GM21447 (cell line): ENCODE results near the gene HSD17B8.

Experiments
- ATAC-seq: cut with Tn5 transposase; IDR thresholded peaks from one replicate; pipeline ENCODE4 v1.9.1; 2021; ENCODE audit not compliant: unreplicated experiment

Gene HSD17B8

DNA sequence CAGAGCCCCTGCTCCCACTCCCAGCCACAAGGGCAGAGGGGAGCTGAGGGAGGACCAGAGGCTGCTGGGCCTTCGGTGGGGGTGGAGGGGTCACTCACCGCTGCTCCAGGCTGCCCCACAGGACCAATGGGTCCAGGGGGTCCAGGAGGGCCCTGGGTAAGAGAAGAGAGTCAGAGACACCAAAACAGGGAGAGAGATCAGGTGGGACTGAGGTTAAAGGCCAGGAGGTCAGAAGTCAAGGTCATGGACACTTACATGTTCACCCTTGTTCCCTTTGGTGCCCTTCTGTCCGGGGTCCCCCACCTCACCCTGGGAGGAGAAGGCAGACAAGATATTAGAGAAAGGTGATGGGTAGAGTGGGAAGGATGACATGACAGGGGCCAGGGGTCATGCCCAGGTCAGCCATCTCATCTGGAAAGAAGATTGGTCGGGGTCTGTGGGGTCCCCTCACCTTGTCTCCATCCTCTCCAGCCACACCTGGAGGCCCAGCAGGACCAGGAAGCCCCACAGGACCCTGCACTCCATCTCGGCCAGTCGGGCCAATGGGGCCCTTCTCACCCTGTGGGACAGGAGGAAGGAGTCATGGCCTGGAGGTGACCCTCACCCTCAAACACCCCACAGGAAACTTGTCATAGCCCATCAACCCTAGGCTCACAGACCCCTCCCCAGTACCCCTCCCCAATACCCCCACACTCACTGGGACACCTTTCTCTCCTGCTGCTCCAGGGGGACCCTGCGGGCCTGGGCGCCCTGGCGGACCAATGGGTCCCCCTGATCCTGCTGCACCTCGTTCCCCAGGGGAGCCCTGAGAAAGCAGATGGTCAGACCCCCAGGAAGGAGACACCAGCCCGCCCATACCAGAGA is 33.2 kb upstream of the HSD17B8 start:
- no peak for ATAC-seq

DNA sequence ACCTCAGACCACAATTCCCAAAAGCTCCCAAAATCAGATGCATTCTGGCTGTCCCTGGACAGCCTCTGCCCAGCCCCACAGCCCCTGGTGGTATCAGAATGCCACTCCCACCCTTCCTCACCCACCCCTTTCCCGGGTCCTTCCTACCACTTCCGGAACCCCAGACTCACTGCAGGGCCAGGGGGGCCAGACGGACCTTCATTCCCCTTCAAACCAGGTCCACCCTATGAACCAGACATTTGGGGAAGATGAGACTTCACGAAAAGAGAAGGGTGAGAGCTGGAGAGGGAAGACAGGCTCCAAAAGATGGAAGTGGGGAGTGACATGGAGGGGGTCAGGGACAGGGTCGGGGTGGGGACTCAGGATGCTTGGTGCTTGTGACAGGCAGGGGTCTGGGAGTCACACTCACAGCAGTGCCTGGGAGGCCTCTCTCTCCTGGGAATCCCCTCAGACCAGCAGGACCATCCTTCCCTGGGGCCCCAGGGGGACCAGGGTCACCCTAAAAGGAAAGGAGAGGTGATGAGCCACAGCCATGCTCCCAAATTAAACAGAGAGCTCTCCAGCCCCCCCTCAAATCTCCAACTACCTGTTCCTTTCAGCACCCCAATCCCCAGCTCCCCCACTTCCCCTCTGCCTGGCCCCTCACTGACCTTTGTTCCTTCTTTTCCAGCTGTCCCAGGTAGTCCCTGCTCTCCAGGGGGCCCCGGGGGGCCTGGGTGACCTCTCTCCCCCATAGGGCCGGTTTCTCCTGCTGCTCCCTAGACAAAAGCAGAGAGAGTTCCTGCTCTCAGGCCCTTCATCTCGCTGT is 32.4 kb upstream of the HSD17B8 start:
- no peak for ATAC-seq

DNA sequence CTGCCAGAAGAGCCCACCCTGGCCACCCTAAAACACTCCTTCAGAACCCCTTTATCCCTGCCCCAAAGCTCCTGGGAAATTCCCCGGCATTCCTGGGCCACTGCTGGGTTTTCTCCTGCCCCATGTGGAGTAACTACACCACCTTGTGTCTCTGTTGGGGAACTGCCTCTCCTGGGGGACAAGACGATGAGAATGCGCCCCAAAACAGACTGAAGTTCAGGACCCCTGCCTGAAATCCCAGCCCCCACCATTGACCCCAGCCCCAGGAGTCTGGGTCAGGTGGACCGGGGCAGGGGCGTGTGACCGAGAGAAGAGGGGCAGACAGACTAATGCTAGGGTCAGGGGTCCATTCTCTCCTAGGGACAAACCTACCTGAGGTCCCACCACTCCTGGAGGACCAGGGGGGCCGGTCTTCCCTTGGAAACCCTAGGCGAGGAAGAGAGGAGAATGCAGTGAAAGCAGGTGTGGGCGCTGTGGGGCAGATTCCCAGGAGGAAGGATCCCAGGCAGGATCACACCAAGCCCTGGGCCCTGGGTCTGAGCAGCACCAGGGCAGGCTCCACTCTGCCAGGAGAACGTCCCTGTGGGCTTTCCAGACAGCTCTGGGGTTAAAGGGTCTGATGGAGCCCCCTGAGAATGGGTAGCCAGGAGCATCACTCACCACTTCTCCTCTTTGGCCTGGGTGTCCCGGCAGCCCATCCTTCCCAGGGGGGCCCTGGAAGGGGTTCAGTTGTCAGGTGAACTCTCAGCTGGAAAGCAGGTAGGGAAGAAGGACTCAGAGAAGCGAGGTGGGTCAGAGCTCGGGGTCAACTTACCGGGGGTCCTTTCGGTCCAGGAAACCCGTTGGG is 31.5 kb upstream of the HSD17B8 start:
- ATAC-seq, result no peak

DNA sequence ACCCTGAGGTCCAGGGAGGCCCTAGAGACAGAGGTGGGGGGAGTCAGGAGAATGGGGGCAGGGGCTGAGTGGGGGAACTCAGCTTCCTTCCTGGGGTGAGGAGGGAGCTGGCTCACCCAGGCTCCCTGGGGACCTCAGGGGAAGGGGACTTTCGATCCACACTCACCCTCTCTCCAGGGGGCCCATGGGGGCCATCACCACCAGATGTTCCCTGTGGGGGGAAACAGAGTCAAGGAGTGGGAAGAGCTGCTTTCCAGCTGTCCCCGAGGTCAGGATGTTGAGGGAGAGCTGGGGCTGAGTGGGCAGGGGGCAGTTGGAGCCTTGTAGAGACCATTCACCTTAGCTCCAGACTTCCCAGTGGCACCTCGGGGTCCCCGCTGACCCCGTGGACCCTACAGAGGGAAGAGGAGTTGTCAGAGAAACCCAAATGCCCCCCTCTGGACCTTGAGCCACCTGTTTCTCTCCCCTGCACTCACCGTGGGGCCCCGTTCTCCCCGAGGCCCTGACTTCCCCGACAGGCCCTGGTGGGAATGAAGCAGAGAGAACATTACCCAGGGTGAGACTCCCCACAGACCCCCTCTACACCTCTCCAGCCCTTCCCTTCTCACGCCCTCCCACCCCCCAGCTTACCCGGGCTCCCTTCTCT is 30.8 kb upstream of the HSD17B8 start:
- ATAC-seq, result no peak

DNA sequence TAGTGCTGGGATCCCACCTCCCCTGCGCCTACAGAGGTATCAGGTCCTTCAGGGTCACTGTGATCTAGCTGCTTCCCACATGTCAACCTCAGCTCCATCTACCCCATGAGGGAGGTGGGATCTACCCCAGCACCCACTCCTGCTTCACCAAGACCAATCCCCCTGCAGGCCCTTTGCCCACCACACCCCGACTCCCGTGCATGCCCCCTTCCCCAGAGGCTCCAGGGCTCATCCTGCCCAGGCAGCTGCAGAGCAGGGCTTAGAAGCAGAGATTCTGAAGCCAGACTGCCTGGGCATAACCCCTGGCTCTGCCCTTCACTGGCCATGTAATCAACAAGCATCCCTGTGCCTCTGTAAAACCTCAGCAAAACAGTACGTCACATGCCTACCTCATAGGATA is 29.7 kb upstream of the HSD17B8 start:
- no peak for ATAC-seq

DNA sequence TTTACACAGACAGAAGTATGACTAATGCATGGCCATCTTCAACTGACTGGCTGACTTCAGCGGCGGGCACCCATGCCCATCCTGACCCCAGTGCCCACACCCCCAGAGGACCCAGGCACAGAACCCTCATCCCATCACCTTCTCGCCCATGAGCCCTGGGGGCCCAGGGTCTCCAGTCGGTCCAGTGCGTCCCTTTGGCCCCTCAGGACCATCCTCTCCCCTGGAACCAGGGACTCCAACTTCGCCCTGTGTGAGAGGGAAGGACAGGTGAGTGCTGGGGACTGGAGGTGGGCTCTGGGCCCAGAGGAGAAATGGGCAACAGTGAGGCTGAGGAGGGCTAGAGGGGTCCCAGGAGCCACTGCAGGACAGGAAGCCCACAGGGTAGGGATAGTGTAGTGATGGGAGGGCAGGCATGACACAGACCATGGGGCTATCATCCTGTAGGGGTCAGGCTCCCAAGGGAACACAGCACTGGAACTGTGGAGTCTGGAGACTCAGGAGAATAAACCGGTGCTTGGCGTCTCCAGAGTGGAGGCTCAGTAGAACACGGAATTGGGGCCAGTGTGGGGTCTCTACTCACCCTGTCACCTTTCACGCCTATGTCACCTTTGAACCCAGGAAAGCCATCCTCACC is 28.9 kb upstream of the HSD17B8 start:
- no peak for ATAC-seq

DNA sequence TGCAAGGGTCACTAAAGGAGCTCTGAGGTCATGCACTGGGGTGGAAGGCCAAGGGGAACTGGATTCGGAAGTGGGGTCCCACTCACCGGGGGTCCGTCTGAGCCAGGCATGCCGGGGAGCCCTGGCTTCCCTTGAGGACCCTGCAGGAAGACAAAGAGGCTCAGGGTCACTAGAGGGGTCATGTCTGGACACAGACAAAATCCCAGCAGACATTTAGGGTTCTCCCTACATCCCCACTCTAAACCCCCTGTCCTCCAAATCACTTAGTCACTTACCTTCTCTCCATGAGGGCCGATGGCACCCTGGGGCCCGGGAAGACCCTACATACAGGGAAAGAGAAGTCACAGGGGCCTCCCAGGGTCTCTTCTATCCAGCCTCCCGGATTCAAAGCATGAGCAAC is 27.5 kb upstream of the HSD17B8 start:
- ATAC-seq, result no peak

DNA sequence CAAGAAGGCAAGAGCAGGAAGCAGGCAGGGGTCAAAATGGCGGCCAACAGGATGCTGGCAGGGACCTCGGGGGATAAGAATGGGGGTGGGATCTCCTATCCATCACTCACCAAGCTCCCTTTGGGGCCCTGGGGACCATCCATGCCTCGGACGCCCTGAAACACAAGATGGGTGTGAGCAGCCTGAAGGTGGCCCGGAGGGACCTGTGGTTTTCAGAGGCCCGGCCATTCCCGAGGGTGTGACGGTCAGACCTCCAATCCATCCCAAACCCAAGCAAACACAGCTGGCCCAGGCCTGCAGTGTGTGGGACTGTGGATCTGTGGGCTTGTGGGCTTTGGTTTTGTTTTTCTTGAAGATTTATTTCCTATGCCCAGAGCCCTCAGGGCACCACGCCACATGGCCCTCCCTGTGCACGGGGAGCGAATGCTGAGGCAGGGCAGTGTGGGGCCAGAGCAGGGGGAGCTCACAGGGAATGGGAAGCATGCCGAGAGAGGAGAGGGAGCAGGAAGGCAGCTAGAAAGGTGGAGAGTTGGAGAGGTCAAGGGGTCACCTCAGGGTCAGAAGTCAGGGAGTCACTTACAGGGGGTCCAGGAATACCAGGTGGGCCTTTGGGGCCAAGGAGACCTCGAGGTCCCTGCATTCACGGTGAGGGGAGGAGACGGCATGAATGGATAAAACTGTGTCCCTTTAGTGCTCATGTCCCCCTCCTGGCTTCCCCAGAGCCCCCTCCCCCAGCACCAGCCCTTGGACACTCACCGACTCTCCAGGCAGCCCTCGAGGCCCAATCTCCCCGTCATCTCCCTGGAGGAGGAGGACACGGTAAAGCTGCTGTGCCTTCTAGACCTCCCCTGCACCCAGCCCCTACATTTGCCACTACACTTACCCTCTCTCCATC is 26.7 kb upstream of the HSD17B8 start:
- no peak for ATAC-seq

DNA sequence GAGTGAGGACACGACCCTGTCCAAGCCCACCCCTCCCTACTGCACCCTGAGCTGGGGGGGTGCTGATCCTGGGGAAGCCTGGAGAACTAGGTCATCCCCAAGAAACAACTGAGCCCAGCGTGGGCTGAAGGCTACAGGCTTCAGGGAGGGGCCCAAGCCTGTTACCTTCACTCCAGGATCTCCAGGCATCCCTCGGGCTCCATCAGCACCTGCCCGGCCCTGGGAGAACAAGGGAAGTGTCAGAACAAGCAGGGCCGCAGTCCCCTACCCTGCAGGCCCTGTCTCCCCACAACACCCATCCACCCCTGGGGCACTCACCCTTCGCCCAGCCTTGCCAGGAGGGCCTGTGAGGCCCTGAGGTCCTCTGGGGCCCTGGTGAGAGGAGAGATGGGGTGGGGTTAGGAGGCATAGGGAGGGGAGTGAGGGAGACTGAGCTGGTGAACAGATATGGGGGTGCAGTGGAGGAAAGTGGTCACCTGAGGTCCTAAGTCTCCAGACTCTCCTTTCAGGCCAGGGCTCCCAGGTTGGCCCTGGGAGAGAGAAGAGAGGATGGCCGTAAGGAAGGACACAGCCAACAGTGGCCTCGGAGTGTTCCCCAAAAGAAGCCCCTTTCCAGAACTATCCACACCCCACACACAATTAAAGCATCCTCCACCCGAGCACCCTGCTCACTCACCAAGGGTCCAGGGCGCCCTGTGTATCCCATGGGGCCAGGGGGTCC is 25.5 kb upstream of the HSD17B8 start:
- ATAC-seq, result no peak

DNA sequence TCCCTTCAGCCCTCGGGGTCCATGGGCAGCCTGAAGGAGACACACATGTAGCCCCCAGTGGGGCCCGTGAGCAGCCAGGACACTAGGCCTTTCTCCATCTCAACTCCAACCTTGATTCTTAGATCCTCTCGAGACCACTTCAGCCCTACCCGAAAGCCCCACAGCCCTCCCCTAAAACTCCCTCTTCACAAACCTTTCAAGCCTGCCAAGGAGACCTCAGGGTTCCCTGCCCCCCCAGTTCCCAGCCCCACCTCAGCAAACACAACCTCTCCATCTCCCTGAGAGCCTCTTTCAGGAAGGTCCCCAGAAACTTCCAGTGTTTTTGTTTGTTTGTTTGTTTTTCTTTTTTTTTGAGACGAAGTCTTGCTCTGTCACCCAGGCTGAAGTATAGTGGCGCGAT is 23.3 kb upstream of the HSD17B8 start:
- ATAC-seq, result no peak

DNA sequence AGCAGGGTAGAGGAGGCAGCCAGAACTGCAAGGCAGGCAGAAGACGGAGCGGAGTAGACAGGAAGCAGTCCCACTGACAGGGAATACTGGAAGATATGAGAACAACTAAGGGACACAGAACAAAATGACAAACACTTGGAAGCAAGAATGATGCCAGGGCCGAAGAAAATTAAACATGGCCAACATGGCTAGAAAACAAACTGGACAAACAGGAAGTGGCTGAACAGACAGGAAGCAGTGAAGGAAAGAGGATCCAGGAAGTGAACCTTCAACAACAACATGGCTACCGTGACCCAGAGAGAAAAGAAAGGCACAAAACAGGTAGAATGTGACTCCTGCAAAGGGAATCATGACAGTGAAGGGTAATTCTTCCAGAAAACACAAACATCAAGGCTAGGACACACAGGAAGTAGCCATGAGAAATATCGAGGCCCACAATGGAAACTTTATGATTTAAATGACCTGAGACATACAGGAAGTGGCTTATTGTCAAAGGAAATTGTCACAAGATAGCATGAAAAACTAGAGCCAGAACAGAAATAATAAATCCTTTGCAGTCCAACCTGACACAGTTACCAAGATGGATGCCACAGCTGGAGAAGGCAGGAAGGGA is 21.3 kb upstream of the HSD17B8 start:
- ATAC-seq, result no peak

DNA sequence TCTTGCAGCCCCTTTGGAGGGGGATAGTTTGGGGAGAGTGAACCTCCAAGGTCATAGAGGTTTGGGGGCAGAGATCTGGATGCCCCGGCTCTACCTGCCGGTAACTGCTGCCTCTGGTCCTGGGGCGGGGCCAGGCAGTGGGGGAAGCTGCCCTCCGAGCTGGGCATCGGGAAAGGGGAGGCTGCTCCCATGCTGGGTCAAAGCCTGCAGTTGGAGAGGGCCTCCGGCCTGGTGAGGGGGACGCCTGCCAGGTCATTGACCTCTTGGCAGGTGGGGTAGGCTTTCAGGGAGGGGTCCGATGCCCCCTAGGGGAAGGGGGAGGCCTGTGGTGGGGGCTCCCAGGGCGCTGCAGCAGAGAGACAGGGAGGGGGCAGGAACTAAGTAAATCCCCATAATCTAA is 19.3 kb upstream of the HSD17B8 start:
- ATAC-seq, result no peak

DNA sequence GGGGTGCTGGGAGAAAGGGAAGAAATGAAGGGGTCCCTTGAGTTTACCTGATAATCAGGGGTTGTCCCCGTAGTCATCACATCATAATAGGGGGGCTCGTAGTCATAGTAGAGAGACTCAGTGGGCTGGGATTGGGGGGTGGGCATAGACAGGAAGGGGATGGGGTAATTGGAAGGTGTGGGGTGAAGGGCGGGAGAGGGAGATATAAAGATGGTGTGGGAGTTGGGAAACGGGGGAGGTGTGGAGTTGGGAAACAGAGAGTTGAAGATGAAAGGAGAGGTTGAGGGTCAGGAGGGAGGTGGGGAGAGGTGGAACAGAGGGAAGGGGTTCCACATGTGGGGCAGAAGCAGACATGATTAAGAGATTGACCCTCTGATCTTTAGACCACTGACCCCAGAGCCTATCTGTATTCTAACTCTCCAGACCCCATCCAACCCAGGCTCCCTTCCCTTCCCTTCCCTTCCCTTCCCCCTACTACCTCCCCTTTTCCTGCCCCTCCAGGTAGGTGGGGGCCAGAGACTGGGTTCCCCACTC is 18.7 kb upstream of the HSD17B8 start:
- no peak for ATAC-seq

DNA sequence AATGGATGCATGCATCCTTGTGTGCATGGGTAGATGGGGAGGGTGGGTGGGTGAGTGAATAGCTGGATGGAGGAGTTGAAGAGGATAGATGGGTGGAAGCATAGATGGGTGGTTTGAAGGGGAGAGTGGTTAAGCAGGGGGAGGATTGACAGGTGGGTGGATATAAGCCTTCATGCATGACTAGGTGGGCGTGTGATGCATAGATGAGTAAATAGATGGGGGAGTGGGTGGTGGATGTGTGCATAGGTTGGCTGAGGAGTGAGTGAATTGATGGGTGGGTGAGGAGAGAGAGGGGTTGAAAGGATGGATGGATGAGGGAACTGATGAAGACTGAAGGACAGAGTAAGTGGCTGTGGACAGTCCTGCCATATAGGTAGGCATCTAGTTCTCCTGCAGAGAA is 16.6 kb upstream of the HSD17B8 start:
- no peak for ATAC-seq

DNA sequence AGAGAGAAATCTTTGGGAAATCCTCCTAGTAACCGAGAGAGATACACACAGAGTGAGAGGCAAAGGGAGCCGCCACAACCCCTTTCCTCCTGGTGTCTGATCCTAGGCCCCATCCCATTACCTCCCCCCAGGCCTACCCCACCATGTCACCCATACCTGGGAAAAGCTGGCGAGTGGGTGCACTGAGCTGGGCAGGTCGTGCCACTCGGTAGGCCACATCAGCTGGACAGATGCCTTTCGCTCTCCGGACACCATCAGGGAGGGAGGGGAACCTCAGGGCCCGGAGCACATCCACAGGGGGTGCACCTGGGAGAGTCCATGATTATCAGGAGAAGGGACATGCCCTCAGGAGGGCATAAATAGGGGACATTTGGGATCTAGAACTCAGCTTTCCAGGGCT is 15.3 kb upstream of the HSD17B8 start:
- no peak for ATAC-seq

DNA sequence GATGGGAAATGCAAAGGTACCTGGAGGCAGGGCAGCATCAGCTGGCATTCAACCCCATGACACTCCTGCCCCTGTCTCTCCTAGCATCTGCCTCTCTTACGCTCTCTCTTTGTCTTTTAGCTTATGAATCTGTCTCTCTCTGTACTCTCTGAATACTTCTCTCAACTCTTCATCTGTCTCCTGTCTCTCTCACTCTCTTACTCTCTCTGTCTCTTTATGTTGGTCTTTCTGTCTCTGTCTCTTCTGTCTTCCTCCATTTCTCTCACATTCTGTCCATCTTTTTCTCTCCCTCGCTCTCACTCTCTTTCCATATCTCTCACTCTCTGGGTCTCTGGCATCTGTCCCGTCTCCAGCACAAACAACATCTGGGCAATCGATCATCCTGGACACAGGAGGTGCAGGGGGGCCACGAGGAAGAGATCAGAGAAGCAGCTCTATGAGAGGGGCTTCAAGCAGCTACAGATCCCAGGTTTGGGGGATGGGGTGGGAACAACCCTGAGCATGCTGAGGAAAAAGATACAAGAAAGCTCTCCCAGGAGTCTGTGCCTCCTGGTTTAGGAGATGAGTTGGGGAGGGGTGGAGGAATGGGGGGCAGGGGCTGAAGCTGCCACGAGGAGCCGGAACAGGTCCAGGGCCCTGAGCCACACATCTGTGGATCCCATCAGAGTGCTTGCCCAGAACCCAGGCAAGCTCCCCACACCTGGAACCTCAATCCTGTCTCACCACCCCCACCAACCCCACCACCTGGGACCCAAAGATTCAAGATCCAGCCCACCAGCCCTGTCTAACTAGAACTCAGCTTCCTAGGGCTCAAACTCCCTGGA is 14.6 kb upstream of the HSD17B8 start:
- ATAC-seq, result no peak

DNA sequence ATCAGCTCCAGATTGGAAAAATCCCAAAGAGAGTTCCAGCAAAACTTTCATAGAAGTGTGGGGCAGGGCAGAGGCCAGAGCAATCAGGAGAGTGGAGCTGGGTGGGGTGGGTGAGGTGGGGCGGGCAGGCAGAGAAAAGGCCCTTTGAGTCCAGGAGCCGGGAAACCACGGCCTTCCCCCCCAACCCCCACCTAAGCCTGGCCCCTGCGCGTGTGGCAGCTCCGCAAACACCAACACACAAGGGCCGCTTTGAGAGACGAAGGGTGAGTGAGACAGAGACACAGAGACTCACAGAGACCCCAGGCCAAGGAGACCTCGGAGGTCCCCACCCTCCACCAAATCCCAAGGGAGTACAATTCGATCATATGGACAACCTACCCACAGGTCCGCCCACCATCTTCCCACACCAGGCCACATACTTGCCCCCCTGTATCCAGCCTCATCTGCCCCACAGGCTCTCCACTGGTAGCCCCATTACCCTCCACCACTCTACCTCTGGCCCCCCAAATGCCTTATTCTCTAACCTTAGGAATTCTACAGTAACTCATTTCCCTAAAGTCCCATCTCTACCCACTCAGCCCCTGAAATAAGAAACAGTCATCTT is 13.8 kb upstream of the HSD17B8 start:
- no peak for ATAC-seq
